HL-60 (cell line): Measurements from ENCODE around the gene SLC10A7.

Experiments
- POLR2AphosphoS5 ChIP-seq: IDR thresholded peaks from 2 replicates; pipeline ENCODE4 v1.6.1; 2012; ENCODE audit warnings: low read depth
- REST ChIP-seq: IDR thresholded peaks from 2 replicates; pipeline ENCODE4 v1.6.1; 2012; ENCODE audit warnings: low read depth; ENCODE audit not compliant: insufficient replicate concordance
- TF ChIP-seq, protein P1 (sequence below): IDR thresholded peaks from one replicate; pipeline ENCODE4 v1.5.1; 2011; ENCODE audit warnings: low read length, control low read depth, inconsistent platforms; ENCODE audit not compliant: insufficient read depth

DNA sequence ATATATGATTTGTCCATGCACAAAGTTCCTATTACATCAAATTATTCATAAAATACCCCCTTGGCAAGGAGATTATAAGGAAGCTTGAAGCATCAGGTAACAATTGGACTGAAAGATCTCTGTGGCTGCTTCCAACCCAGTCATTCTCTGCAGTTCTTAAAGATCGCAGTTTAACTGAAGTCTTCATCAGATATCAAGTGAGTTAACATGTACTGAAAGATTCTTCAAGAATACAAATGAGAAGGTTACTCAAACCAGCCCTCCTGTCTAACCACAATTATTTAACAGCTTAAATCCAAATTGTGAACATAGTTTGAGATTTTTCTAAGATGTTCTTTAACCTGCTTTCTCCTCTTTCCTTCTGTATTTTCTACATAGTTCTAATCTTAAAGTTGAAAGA, 56.1 kb downstream of the SLC10A7 start:
- TF ChIP-seq, protein P1, sequence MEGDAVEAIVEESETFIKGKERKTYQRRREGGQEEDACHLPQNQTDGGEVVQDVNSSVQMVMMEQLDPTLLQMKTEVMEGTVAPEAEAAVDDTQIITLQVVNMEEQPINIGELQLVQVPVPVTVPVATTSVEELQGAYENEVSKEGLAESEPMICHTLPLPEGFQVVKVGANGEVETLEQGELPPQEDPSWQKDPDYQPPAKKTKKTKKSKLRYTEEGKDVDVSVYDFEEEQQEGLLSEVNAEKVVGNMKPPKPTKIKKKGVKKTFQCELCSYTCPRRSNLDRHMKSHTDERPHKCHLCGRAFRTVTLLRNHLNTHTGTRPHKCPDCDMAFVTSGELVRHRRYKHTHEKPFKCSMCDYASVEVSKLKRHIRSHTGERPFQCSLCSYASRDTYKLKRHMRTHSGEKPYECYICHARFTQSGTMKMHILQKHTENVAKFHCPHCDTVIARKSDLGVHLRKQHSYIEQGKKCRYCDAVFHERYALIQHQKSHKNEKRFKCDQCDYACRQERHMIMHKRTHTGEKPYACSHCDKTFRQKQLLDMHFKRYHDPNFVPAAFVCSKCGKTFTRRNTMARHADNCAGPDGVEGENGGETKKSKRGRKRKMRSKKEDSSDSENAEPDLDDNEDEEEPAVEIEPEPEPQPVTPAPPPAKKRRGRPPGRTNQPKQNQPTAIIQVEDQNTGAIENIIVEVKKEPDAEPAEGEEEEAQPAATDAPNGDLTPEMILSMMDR: no peak
- TF ChIP-seq POLR2AphosphoS5: no peak
- TF ChIP-seq REST: no peak
